ENCODE results near the gene C17orf75.

Gene C17orf75

DNA sequence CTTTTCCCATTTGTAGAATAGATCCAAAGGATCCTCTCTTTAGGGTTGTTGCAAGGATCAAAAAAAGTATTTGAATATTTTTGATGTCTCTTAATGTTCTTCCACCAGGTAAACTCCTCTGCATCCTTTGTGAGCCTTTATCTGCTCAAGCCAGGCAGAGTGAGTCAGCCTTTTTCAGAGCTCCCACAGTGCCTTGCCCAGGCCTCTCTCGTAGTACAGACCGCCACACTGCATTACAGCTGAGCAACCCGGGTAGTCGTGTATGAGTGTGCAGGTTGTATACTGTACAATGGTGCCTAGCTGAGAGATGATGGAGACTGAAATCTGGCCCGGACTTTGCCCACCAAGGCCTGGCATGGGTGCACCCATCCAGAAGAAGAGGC is 55.5 kb downstream of the C17orf75 start:
- DNase-seq (ENCODE audit: low read depth in 1 of 2, low spot score in 1 of 2) = peak in 1 of 2 experiments; percentile 27
- Histone ChIP-seq H3K27me3 (ENCODE audit: insufficient read depth, poor library complexity, severe bottlenecking) (peaks cover 3% of the 10 kb centered on the region), H3K27ac (replicated peaks) (no peak overlapping the region), H3K4me3 (replicated peaks; ENCODE audit: insufficient read depth, low read length) (no peak overlapping the region)
- TF ChIP-seq SPI1 (IDR thresholded peaks at IDR 0.05; ENCODE audit: borderline replicate concordance, low read depth) = no peak
- TF ChIP-seq, protein P1, sequence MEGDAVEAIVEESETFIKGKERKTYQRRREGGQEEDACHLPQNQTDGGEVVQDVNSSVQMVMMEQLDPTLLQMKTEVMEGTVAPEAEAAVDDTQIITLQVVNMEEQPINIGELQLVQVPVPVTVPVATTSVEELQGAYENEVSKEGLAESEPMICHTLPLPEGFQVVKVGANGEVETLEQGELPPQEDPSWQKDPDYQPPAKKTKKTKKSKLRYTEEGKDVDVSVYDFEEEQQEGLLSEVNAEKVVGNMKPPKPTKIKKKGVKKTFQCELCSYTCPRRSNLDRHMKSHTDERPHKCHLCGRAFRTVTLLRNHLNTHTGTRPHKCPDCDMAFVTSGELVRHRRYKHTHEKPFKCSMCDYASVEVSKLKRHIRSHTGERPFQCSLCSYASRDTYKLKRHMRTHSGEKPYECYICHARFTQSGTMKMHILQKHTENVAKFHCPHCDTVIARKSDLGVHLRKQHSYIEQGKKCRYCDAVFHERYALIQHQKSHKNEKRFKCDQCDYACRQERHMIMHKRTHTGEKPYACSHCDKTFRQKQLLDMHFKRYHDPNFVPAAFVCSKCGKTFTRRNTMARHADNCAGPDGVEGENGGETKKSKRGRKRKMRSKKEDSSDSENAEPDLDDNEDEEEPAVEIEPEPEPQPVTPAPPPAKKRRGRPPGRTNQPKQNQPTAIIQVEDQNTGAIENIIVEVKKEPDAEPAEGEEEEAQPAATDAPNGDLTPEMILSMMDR (IDR thresholded peaks at IDR 0.05; ENCODE audit: insufficient read depth, low read length) = no peak
- no peak for TF ChIP-seq POLR2AphosphoS5 (IDR thresholded peaks at IDR 0.05; ENCODE audit: low read depth)
- TF ChIP-seq, protein P2, sequence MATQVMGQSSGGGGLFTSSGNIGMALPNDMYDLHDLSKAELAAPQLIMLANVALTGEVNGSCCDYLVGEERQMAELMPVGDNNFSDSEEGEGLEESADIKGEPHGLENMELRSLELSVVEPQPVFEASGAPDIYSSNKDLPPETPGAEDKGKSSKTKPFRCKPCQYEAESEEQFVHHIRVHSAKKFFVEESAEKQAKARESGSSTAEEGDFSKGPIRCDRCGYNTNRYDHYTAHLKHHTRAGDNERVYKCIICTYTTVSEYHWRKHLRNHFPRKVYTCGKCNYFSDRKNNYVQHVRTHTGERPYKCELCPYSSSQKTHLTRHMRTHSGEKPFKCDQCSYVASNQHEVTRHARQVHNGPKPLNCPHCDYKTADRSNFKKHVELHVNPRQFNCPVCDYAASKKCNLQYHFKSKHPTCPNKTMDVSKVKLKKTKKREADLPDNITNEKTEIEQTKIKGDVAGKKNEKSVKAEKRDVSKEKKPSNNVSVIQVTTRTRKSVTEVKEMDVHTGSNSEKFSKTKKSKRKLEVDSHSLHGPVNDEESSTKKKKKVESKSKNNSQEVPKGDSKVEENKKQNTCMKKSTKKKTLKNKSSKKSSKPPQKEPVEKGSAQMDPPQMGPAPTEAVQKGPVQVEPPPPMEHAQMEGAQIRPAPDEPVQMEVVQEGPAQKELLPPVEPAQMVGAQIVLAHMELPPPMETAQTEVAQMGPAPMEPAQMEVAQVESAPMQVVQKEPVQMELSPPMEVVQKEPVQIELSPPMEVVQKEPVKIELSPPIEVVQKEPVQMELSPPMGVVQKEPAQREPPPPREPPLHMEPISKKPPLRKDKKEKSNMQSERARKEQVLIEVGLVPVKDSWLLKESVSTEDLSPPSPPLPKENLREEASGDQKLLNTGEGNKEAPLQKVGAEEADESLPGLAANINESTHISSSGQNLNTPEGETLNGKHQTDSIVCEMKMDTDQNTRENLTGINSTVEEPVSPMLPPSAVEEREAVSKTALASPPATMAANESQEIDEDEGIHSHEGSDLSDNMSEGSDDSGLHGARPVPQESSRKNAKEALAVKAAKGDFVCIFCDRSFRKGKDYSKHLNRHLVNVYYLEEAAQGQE (IDR thresholded peaks at IDR 0.05; ENCODE audit: insufficient replicate concordance, low read depth) = no peak
- no peak for TF ChIP-seq GABPA (IDR thresholded peaks at IDR 0.05; ENCODE audit: low read depth)

DNA sequence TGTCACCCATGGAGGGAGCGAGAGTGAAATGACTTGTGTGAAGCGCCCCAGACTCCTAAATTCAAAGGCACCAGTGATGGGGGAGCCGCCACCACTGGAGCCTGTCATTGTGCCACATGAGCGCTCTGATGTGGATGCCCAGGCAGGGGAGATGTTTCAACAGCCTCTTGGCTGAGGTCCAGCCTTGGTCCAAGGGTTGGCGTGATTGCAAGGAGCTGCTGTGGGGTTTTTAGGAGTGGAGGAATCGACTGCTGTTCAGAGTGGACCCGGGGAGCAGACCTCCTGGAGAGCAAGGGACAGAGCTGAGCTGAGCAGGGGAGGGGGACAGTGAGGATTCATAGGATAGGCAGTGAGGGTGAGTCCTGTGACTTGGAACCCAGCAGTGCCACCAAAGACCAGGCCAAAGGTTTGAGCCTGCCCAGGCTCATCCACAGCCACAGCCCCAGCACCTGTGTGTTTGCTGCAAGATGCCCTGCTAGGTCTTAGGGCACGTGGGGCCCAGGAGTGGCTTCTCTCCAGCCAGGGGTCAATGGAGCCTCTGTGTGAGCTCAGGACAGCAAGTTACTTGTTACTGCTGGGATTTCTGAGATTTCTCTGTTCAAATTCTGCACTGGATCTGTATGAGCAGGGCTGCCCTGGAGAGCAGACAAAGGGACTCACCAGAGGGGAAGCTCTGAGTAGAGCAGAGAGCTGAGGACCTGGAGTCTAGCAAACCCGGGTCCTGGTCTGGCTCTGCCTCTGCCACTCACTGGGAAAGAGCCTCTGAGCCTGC is 56.0 kb downstream of the C17orf75 start:
- Histone ChIP-seq H3K4me3 (replicated peaks; ENCODE audit: insufficient read depth, low read length) (no peak overlapping the region), H3K27ac (replicated peaks) (no peak overlapping the region)
- TF ChIP-seq SPI1 (IDR thresholded peaks at IDR 0.05; ENCODE audit: borderline replicate concordance, low read depth) = no peak
- TF ChIP-seq, protein P2 (IDR thresholded peaks at IDR 0.05; ENCODE audit: insufficient replicate concordance, low read depth) = no peak
- no peak for TF ChIP-seq POLR2AphosphoS5 (IDR thresholded peaks at IDR 0.05; ENCODE audit: low read depth)
- no peak for TF ChIP-seq GABPA (IDR thresholded peaks at IDR 0.05; ENCODE audit: low read depth)
- TF ChIP-seq, protein P1 (IDR thresholded peaks at IDR 0.05; ENCODE audit: insufficient read depth, low read length) = no peak

DNA sequence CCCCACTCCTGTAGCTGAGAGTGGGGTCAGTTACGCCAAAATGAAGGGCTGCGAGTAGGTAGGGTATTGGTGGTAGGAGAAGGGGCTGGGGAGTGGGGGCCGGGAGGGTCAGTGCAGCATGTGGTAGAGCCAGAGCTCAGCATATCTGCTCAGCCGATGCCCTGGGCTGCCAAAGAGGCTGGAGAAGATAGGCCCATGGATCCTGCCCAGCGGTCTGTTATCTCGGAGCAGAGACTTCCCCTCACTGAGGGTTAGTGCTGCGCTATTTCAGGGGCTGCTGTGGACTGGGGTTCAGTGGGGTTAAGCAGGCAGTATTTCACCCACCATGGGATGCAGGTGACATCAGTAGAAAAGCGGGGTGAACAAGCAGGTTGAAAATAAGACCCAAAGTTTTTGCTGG is 56.7 kb downstream of the C17orf75 start:
- no peak for DNase-seq (ENCODE audit: low read depth in 1 of 2, low spot score in 1 of 2)
- Histone ChIP-seq H3K27me3 (ENCODE audit: insufficient read depth, poor library complexity, severe bottlenecking) (peaks cover 3% of the 10 kb centered on the region), H3K27ac (replicated peaks) (no peak overlapping the region), H3K4me3 (replicated peaks; ENCODE audit: insufficient read depth, low read length) (no peak overlapping the region)
- TF ChIP-seq, protein P1 (IDR thresholded peaks at IDR 0.05; ENCODE audit: insufficient read depth, low read length) = no peak
- TF ChIP-seq POLR2AphosphoS5 (IDR thresholded peaks at IDR 0.05; ENCODE audit: low read depth) (no peak), GABPA (IDR thresholded peaks at IDR 0.05; ENCODE audit: low read depth) (no peak), SPI1 (IDR thresholded peaks at IDR 0.05; ENCODE audit: borderline replicate concordance, low read depth) (no peak)
- TF ChIP-seq, protein P2 (IDR thresholded peaks at IDR 0.05; ENCODE audit: insufficient replicate concordance, low read depth) = no peak

More for the DNA sequence above, 56.0 kb downstream of the C17orf75 start:
- DNase-seq (ENCODE audit: low read depth in 1 of 2, low spot score in 1 of 2) = no peak
- H3K27me3 ChIP-seq (ENCODE audit: insufficient read depth, poor library complexity, severe bottlenecking) = peaks cover 3% of the 10 kb centered on the region

Data from HL-60 (cell line).